Esophagus (tissue), 2 donors: ENCODE measurements around the gene GAPDH. TPM values are rescaled to one million over a fixed set of nuclear protein-coding genes. Genes with fewer than 3 reads are reported as not detected.

ENCODE experiments used
- H3K27ac ChIP-seq, 2 donors: one replicate each; pipeline ENCODE4 v1.5.1; 2013; ENCODE audit warnings: low read depth in 2 of 2, mild to moderate bottlenecking in 2 of 2, inconsistent platforms in 1 of 2, low read length in 1 of 2, moderate library complexity in 1 of 2
- H3K27me3 ChIP-seq, 2 donors: one replicate each; pipeline ENCODE4 v1.6.1; 2013; ENCODE audit warnings: low read length in 2 of 2, control low read depth in 1 of 2, mild to moderate bottlenecking in 1 of 2; ENCODE audit not compliant: insufficient read depth in 2 of 2, control insufficient read depth in 1 of 2
- H3K36me3 ChIP-seq, 2 donors: one replicate each; pipeline ENCODE4 v1.6.1; 2013; ENCODE audit warnings: low read length in 1 of 2; ENCODE audit not compliant: control insufficient read depth in 2 of 2, insufficient read depth in 2 of 2
- H3K4me1 ChIP-seq, 2 donors: one replicate each; pipeline ENCODE4 v1.6.1; 2013; ENCODE audit warnings: low read length in 1 of 2; ENCODE audit not compliant: control insufficient read depth in 2 of 2, insufficient read depth in 2 of 2
- H3K4me3 ChIP-seq, 2 donors: one replicate each; pipeline ENCODE4 v1.5.1; 2013; ENCODE audit warnings: low read length in 2 of 2, mild to moderate bottlenecking in 2 of 2, low read depth in 1 of 2, moderate library complexity in 1 of 2
- H3K9me3 ChIP-seq, 2 donors: one replicate each; pipeline ENCODE4 v1.6.1; 2013; ENCODE audit warnings: mild to moderate bottlenecking in 2 of 2, low read depth in 1 of 2, low read length in 1 of 2, moderate library complexity in 1 of 2; ENCODE audit not compliant: control insufficient read depth in 2 of 2, insufficient read depth in 1 of 2
- WGBS, 2 donors: extraction: QIAGEN DNeasy Blood & Tissue Kit; methylation state at CpG; one replicate each; pipeline ENCODE4 v1.1.7; 2013; 5-methylcytosine and 5-hydroxymethylcytosine counted together
- polyA plus RNA-seq, 2 donors: library from polyadenylated mRNA; stranded (reverse); fragments of 200-250 nt; gene quantifications; one replicate each; pipeline ENCODE4 v1.2.3, GENCODE V29; 2013
- donor health status: healthy with polysubstance abuse.
- donor health status: Bipolar disorder and iron deficiency.

The GAPDH gene
- polyA plus RNA-seq, 2 donors, result 2,765 to 3,567 TPM

DNA sequence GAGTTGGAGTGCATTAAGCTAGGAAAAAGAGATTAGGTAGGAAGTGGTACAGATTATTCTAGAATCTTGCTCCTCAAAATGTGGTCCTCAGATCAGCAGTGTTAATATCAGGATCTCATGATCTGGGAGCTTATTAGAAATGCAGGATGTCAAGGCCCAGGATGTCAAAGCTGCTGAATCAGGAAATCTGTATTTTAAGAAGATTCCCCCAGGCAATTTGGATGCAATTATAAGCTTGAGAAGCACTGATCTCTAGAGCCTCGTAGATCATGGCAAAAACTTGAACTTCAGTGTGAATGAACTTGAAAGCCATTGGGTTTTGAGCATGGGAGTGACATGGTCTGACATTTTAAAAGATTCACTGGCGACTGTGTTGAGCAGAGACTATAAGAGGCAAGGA lies 33.9 kb upstream of the GAPDH start:
- no peaks in the 10 kb centered on the region for H3K27me3 ChIP-seq
- H3K36me3 ChIP-seq, result no peaks in the 10 kb centered on the region
- 67 to 74% methylated on average over 2 of the region's 2 CpGs for WGBS, 2 donors
- no peak overlapping the region for H3K4me3 ChIP-seq
- no peaks in the 10 kb centered on the region for H3K4me1 ChIP-seq
- no peaks in the 10 kb centered on the region for H3K9me3 ChIP-seq
- no peak overlapping the region for H3K27ac ChIP-seq

DNA sequence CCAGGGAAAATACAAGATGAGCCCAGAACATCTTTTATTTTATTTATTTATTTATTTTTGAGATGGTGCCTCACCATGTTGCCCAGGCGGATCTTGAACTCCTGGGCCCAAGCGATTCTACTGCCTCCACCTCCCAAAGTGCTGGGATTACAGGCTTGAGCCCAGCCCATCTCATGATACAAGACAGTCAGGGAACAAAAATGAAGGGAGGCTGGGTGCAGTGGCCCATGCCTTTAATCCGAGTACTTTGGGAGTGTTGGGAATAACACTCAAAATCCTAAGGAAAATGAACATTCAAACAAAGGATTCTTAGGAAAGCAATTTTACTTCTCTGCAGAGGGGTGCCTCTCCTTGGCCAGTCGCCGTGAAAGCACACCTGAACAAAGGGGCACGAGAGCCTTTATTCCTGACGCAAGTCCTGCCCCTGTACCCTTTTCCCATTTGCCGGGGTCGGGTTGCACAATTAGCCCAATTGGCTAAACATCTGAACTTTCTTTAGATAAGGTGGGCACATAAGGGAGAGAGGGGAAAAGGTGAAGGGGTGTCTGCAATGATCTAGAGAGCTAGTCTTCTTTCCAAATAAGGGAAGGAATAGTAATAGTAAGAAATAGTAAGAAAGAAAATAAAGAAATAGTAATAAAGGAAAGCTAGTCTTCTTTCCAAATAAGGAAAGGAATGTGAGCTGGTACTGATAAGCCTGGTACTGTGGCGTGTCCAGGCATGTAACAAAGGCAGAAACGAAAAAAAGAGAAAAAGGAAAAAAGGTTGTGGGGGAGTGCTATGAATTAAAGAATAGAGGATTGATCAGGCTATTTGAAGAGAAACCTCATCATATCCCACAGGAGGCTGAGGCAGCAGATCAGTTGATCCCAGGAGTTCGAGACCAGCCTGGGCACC lies 27.0 kb upstream of the GAPDH start:
- H3K4me1 ChIP-seq, result no peaks in the 10 kb centered on the region
- peak overlapping the region in 1 of 2 donors; percentile 31 for H3K27ac ChIP-seq

DNA sequence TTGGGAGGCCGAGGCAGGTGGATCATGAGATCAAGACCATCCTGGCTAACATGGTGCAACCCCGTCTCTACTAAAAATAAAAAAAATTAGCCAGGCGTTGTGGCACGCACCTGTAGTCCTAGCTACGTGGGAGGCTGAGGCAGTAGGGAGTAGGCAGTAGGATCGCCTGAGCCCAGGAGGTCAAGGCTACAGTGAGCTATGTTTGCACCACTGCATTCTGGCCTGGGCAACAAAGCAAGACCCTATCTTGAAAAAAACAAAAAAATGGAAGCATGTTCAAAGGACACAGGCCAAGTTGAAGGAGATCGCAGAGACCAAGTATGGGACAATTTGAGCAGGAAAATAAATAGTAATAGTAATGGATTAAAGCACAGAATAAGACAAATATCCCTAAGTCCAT lies 26.2 kb upstream of the GAPDH start:
- H3K27ac ChIP-seq, result no peak overlapping the region
- H3K4me1 ChIP-seq, result no peaks in the 10 kb centered on the region
- no peaks in the 10 kb centered on the region for H3K9me3 ChIP-seq
- no peak overlapping the region for H3K4me3 ChIP-seq
- no peaks in the 10 kb centered on the region for H3K27me3 ChIP-seq
- H3K36me3 ChIP-seq, result peaks cover 0 to 9% of the 10 kb centered on the region in 2 donors
- 84 to 88% methylated on average over 7 of the region's 7 CpGs for WGBS, 2 donors

More for the DNA sequence above, 27.0 kb upstream of the GAPDH start:
- Histone ChIP-seq H3K27me3 (no peaks in the 10 kb centered on the region), H3K4me3 (no peak overlapping the region), H3K36me3 (peaks cover 0 to 6% of the 10 kb centered on the region in 2 donors), H3K9me3 (no peaks in the 10 kb centered on the region)
- WGBS, 2 donors, result 64 to 67% methylated on average over 12 of the region's 12 CpGs

DNA sequence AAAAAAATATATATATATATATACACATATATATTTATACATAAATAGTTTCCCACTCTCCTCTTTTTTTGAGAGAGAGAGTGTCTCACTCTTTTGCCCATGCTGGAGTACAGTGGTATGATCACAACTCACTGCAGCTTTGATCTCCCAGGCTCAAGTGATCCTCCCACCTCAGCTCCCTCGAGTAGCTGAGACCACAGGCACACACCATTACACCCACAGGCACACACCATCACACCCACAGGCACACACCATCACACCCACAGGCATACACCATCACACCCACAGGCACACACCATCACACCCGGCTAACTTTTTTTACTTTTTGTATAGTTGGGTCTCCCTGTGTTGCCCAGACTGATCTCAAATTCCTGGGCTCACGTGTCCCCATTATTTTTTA lies 14.1 kb upstream of the GAPDH start:
- 76 to 77% methylated on average over 3 of the region's 3 CpGs for WGBS, 2 donors
- Histone ChIP-seq H3K36me3 (peaks cover 15 to 29% of the 10 kb centered on the region in 2 donors), H3K27me3 (no peaks in the 10 kb centered on the region), H3K4me3 (no peak overlapping the region), H3K9me3 (no peaks in the 10 kb centered on the region), H3K27ac (no peak overlapping the region), H3K4me1 (no peaks in the 10 kb centered on the region)

DNA sequence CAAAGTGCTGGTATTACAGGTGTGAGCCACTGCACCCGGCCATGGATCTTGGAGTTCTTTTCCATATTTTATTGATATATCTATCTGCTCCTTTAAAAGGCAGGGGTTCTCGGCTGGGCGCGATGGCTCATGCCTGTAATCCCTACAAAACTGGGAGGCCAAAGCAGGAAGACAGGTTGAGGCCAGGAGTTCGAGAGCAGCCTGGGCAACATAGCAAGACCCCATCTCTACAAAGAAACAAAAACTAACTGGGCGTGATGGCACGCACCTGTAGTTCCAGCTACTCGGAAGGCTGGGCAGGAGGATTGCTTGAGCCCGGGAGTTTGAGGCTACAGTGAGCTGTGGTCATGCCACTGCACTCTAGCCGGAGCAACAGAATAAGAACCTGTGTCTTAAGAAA lies 12.1 kb upstream of the GAPDH start:
- H3K4me1 ChIP-seq, result no peaks in the 10 kb centered on the region
- no peaks in the 10 kb centered on the region for H3K9me3 ChIP-seq
- no peak overlapping the region for H3K27ac ChIP-seq
- H3K4me3 ChIP-seq, result no peak overlapping the region
- 87 to 88% methylated on average over 10 of the region's 10 CpGs for WGBS, 2 donors
- H3K27me3 ChIP-seq, result no peaks in the 10 kb centered on the region
- peaks cover 18 to 39% of the 10 kb centered on the region in 2 donors for H3K36me3 ChIP-seq

DNA sequence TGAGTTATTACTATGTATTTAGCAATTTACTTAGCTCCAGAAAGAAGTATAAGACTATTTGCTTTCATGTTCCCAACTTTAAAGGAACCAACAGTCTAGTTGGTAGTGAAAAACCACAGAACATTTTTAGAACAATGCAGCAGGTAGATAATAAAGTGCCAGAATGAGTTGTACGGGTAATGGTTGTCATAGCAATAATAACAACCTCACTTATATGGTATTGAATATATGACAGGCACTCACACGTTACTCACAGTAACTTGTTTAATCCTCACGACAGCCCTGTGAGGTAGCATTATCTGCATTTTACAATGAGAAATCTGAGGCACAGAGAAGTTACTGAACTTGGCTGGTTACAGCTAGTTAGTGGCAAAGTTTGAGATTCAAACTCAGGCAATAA lies 10.6 kb upstream of the GAPDH start:
- no peaks in the 10 kb centered on the region for H3K9me3 ChIP-seq
- no peaks in the 10 kb centered on the region for H3K27me3 ChIP-seq
- H3K4me1 ChIP-seq, result no peaks in the 10 kb centered on the region
- H3K4me3 ChIP-seq, result no peak overlapping the region
- 48 to 68% methylated on average over 3 of the region's 3 CpGs for WGBS, 2 donors
- H3K36me3 ChIP-seq, result peaks cover 16 to 43% of the 10 kb centered on the region in 2 donors
- no peak overlapping the region for H3K27ac ChIP-seq

DNA sequence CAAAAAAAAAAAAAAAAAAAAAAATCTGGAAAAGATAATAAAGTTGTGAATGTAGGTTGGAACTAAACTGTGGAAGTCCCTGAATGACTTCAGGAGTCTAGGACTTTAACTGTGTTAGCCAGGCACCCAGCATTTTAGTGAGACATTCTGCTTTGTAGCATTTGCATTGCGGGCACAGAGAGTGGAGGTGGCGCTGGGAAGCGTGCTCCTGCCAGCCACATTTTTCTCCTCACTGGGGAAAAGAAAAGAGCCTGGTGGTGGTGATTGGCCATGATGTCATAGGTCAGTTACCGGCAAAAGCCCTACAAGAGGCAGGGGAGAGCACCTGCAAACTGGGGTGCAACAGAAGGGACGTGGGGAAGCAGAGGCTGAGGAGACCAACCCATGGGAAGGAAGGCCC lies 9.7 kb upstream of the GAPDH start:
- no peaks in the 10 kb centered on the region for H3K9me3 ChIP-seq
- H3K27me3 ChIP-seq, result no peaks in the 10 kb centered on the region
- H3K27ac ChIP-seq, result no peak overlapping the region
- H3K4me3 ChIP-seq, result no peak overlapping the region
- H3K4me1 ChIP-seq, result no peaks in the 10 kb centered on the region
- peaks cover 26 to 51% of the 10 kb centered on the region in 2 donors for H3K36me3 ChIP-seq
- 96 to 97% methylated on average over 5 of the region's 5 CpGs for WGBS, 2 donors

DNA sequence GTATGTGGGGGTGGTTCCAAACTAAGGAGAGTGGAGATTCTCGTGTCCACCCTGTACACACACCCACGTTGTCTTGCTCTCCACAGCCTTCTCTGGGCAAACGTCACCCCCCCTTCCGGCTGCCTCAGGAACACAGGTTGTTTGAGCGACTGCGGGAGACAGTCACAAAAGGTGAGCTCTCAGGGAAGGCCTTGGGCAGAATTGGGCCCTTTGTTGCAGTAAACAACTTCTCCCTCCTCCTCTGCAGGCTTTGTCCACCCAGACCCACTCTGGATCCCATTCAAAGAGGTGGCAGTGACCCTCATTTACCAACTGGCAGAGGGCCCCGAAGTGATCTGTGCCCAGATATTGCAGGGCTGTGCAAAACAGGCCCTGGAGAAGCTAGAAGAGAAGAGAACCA lies 8.1 kb upstream of the GAPDH start:
- Histone ChIP-seq H3K36me3 (peaks cover 26 to 51% of the 10 kb centered on the region in 2 donors), H3K27ac (peak overlapping the region in 1 of 2 donors; percentile 61)
- WGBS, 2 donors, result 59 to 83% methylated on average over 7 of the region's 7 CpGs

DNA sequence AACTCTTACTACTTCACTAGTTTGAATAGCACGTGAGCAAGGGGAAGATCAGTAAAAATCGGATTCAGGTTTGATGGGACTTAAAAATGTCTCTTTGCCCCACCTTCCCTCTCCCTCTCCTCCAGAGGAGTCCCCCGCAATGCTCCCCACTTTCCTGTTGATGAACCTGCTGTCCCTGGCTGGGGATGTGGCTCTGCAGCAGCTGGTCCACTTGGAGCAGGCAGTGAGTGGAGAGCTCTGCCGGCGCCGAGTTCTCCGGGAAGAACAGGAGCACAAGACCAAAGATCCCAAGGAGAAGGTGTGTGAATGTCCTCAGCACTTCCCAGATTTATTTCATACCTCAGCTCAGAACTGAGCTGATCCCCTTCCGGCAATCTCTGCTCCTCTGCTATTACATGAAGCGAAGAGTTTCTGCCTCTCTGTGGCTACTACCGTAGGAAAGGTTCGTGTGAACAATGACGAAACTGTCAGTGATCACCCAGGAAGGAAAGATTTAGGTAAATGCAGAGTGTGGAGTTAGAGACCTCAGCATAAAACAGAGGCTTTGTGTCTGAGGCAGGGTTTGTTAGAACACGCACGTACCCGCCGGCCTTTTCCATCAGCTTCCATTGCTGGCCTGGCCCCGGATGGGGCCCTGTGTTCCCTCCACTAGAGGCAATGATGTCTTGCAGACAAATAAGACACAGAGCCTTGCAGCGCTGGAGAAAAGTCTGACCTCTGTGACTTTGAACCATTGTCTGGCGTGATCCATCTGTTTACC lies 7.4 kb upstream of the GAPDH start:
- no peaks in the 10 kb centered on the region for H3K27me3 ChIP-seq
- peak overlapping the region; percentile 32 to 61 for H3K27ac ChIP-seq
- H3K4me3 ChIP-seq, result no peak overlapping the region
- peaks cover 20 to 48% of the 10 kb centered on the region in 2 donors for H3K36me3 ChIP-seq
- 60 to 69% methylated on average over 19 of the region's 19 CpGs for WGBS, 2 donors
- H3K9me3 ChIP-seq, result no peaks in the 10 kb centered on the region
- H3K4me1 ChIP-seq, result no peaks in the 10 kb centered on the region

More for the DNA sequence above, 8.1 kb upstream of the GAPDH start:
- Histone ChIP-seq H3K4me3 (no peak overlapping the region), H3K9me3 (no peaks in the 10 kb centered on the region), H3K4me1 (no peaks in the 10 kb centered on the region), H3K27me3 (no peaks in the 10 kb centered on the region)
